Mesothelial cell of epicardium (in vitro differentiated cells): ENCODE results near the gene DPYD. TPM values are rescaled to one million over a fixed set of nuclear protein-coding genes. Genes with fewer than 3 reads are reported as not detected.

Experiments used
- DNase-seq, 2 experiments: peaks; one replicate each; pipeline ENCODE4 v3.0.0; 2021; ENCODE audit warnings: low spot score in 2 of 2; ENCODE audit not compliant: unreplicated experiment in 2 of 2
- H3K27ac Mint-ChIP-seq: 2 replicates; pipeline ENCODE4 v1.8.0; 2021; ENCODE audit warnings: mixed read lengths
- H3K27me3 Mint-ChIP-seq: 2 replicates; pipeline ENCODE4 v1.8.0; 2021; ENCODE audit warnings: low read depth, mixed read lengths
- H3K36me3 Mint-ChIP-seq: 2 replicates; pipeline ENCODE4 v1.8.0; 2021; ENCODE audit warnings: mixed read lengths
- H3K4me1 Mint-ChIP-seq: 2 replicates; pipeline ENCODE4 v1.8.0; 2021; ENCODE audit warnings: mixed read lengths
- H3K4me3 Mint-ChIP-seq: 2 replicates; pipeline ENCODE4 v1.8.0; 2021; ENCODE audit warnings: mild to moderate bottlenecking, moderate library complexity, mixed read lengths
- H3K9me3 Mint-ChIP-seq: 2 replicates; pipeline ENCODE4 v1.8.0; 2021; ENCODE audit warnings: mixed read lengths
- total RNA-seq: library from RNA; stranded (reverse); gene quantifications from 3 replicates; pipeline ENCODE4 v1.2.1, GENCODE V29; 2021
- TF ChIP-seq, protein P1 (sequence below): fragments of 200-600 bp; sonication (generic); IDR thresholded peaks from one replicate; pipeline ENCODE4 v1.5.0; 2021; ENCODE audit warnings: antibody characterized with exemption; ENCODE audit not compliant: unreplicated experiment

The DPYD gene
- total RNA-seq, 1 donor from 2014 or later, result 13.3 TPM

DNA sequence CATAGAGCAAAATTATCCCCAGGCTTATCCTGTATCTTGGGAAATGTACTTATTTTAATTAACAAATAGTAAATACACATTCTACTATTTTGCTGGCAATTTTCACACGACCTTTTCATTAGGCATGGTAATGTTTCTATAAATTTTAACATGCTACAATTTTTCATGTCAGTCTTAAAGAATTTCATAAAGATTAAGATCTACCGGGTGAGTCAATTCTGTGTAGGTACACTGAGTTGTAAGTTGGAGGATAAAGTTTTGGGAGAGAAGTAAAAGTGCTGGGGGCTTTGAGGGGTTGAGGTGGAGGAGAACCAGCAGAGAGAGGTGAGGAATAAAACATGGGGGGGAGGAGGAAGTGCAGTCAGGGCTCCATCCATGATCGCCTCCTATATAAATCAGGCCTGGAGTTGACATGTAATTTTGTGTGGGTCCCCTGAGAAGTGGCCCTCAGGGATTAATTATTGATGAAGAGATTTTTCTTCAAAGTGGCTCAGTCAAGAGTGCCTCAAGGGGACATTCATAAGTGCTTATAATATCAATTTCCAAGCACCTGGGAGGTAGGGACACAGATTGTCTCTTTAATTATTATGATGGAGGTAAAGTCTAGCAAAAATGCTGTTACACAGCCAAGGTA, 7.2 kb downstream of the DPYD start:
- H3K9me3 Mint-ChIP-seq, result no peaks in the 10 kb centered on the region
- H3K4me1 Mint-ChIP-seq, result peaks cover 4% of the 10 kb centered on the region
- H3K27ac Mint-ChIP-seq, result no peak overlapping the region
- no peak for DNase-seq
- TF ChIP-seq, protein P1, sequence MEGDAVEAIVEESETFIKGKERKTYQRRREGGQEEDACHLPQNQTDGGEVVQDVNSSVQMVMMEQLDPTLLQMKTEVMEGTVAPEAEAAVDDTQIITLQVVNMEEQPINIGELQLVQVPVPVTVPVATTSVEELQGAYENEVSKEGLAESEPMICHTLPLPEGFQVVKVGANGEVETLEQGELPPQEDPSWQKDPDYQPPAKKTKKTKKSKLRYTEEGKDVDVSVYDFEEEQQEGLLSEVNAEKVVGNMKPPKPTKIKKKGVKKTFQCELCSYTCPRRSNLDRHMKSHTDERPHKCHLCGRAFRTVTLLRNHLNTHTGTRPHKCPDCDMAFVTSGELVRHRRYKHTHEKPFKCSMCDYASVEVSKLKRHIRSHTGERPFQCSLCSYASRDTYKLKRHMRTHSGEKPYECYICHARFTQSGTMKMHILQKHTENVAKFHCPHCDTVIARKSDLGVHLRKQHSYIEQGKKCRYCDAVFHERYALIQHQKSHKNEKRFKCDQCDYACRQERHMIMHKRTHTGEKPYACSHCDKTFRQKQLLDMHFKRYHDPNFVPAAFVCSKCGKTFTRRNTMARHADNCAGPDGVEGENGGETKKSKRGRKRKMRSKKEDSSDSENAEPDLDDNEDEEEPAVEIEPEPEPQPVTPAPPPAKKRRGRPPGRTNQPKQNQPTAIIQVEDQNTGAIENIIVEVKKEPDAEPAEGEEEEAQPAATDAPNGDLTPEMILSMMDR, result no peak
- no peaks in the 10 kb centered on the region for H3K36me3 Mint-ChIP-seq
- H3K27me3 Mint-ChIP-seq, result peaks cover 5% of the 10 kb centered on the region
- no peak overlapping the region for H3K4me3 Mint-ChIP-seq

DNA sequence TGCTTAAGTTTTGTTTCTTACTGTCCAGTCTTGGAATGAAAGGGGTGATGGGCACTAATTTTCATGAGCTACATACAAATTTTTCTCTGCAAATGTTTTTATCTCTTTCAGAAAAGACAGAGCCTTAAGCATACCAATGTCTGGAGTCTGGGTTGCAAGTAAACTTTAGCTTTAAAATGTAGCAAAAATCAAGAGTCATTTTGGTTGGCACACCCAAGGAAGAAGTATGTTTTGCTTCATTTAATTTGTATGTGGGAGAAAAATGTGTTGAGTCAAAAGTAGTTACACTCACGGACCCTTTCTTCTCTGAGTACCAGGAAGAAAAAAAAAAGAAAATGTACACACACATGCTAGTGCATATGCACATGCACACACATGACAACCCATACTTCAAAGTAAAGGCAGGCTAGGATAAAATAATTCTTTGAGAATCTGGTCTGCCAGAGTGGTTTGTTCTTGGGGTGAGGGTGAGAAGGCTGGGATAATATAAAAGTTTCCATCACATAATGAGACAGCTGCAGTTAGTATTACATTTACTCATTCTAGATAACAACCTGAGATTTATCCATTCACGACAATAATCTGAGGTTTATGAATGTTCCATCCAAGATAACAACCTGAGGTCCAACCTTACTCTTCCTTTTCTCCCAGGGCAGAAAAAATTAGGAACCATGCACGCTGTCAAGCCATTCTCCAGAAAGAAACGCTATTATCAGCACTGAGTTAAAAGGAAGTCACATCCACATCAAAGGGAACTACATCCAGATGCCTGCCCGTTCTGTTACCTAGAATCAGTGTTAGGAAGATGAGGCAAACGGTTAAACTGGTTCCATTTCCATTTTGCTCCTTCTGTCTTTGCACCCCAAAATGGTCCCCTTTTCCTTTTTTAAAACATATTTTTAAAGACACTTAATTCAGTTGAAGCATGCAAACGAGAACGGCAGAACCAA, 9.3 kb downstream of the DPYD start:
- Mint-ChIP-seq H3K27ac (no peak overlapping the region), H3K27me3 (peaks cover 1% of the 10 kb centered on the region)

DNA sequence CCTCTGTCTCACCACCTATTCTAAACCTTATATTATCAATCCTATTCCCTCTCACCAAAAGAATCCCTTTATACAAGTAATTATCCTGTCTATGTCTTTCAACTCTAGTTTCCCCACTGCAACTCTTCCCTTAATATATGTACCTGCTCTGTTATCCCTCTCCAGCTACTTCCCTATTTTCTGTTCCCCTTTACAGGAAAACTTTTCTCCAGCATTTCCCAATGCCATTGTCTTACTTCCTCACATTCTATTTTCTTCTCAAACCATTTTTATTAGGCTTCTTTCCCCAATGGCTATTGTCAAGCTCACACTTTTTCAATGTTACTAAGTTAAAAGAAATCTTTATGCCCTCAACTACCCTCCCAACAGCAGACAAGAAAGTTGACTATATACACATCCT, 11.6 kb downstream of the DPYD start:
- H3K4me3 Mint-ChIP-seq, result no peak overlapping the region
- H3K36me3 Mint-ChIP-seq, result no peaks in the 10 kb centered on the region
- H3K27me3 Mint-ChIP-seq, result peaks cover 1% of the 10 kb centered on the region
- H3K27ac Mint-ChIP-seq, result no peak overlapping the region
- DNase-seq, result no peak
- TF ChIP-seq, protein P1, result no peak
- H3K9me3 Mint-ChIP-seq, result no peaks in the 10 kb centered on the region
- H3K4me1 Mint-ChIP-seq, result peaks cover 7% of the 10 kb centered on the region

More for the DNA sequence above, 9.3 kb downstream of the DPYD start:
- H3K36me3 Mint-ChIP-seq, result no peaks in the 10 kb centered on the region
- H3K4me1 Mint-ChIP-seq, result peaks cover 4% of the 10 kb centered on the region
- no peak for DNase-seq
- TF ChIP-seq, protein P1, result no peak
- H3K4me3 Mint-ChIP-seq, result no peak overlapping the region
- no peaks in the 10 kb centered on the region for H3K9me3 Mint-ChIP-seq

DNA sequence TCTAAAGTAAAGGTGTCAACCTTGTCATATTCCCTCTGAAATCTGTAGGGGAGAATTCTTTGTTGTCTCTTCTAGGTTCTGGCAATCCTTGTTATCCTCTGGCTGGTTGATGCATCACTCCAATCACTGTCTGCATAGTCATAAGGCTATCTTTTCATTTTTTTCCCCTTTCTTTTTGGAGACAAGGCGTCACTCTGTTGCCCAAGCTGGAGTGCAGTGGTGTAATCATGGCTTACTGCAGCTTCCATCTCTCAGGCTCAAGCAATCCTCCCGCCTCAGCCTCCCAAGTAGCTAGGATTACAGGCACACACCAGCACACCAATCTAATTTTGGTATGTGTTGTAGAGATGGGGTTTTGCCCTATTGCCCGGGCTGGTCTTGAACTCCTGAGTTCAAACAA, 12.9 kb downstream of the DPYD start:
- DNase-seq, result no peak
- Mint-ChIP-seq H3K9me3 (no peaks in the 10 kb centered on the region), H3K27ac (no peak overlapping the region), H3K27me3 (no peaks in the 10 kb centered on the region), H3K4me3 (no peak overlapping the region), H3K4me1 (peaks cover 6% of the 10 kb centered on the region), H3K36me3 (no peaks in the 10 kb centered on the region)
- TF ChIP-seq, protein P1, result no peak

DNA sequence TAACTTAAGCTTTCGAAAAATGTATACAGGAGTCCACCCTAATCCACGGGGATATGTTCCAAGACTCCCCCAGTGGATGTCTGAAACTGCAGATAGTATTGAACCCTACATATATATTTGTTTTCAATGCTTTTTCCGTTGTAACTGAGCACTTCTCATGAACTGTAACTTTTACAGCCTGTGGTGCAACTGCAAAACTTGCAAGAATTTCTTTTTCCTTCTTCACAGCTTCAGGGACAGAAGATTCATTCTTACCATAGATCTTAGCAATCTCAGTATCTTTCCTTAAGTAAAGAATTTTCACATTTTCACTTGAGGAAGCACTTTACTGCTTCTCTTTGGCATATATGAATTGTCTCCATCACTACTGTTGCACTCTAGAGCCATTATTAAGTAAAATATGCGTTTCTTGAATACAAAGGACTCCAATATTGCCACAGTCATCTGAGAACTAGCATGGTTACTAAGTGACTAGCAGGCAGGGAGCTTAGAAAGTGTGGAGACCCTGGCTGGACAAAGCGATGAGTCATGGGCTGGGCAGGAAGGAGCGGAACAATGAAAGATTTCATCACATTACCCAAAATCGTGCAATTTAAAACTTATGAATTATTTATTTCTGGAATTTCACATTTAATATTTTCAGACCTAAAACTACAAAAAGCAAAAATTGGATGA, 14.1 kb downstream of the DPYD start:
- Mint-ChIP-seq H3K4me1 (peaks cover 10% of the 10 kb centered on the region), H3K36me3 (no peaks in the 10 kb centered on the region), H3K27me3 (no peaks in the 10 kb centered on the region), H3K9me3 (no peaks in the 10 kb centered on the region), H3K4me3 (no peak overlapping the region), H3K27ac (no peak overlapping the region)
- no peak for DNase-seq
- TF ChIP-seq, protein P1, result no peak
